GM15510 (cell line): Measurements from ENCODE around the gene TNFSF13.

Experiments
- POLR2A ChIP-seq: IDR thresholded peaks from 3 replicates; pipeline ENCODE4 v1.6.1; 2011; ENCODE audit warnings: borderline replicate concordance; ENCODE audit not compliant: insufficient read length; ENCODE audit errors: extremely low read depth

TNFSF13 gene

GRCh38 chr17:7558544-7559319 lies at the start of gene TNFSF13:
TSS of gene TNFSF13 (plus strand) at chr17:7558750. CDS start at chr17:7559040, 290 bp downstream.
- TF ChIP-seq POLR2A: no peak

GRCh38 chr17:7508846-7509245 lies 49.7 kb upstream of the TNFSF13 start:
- TF ChIP-seq POLR2A: no peak

GRCh38 chr17:7509937-7510336 lies 48.6 kb upstream of the TNFSF13 start:
- TF ChIP-seq POLR2A: no peak

- TF ChIP-seq POLR2A: no peak
Measured at GRCh38 chr17:7511108-7511507, 47.4 kb upstream of the TNFSF13 start.

- no peak for TF ChIP-seq POLR2A
Measured at GRCh38 chr17:7512105-7512504, 46.4 kb upstream of the TNFSF13 start.

- no peak for TF ChIP-seq POLR2A
Measured at GRCh38 chr17:7512824-7513540, 45.6 kb upstream of the TNFSF13 start.

GRCh38 chr17:7513850-7514419 lies 44.6 kb upstream of the TNFSF13 start:
- TF ChIP-seq POLR2A: no peak

- TF ChIP-seq POLR2A: no peak
Measured at GRCh38 chr17:7515911-7516610, 42.5 kb upstream of the TNFSF13 start.

- TF ChIP-seq POLR2A: no peak
Measured at GRCh38 chr17:7523033-7523432, 35.5 kb upstream of the TNFSF13 start.

- no peak for TF ChIP-seq POLR2A
Measured at GRCh38 chr17:7528842-7529241, 29.7 kb upstream of the TNFSF13 start.

GRCh38 chr17:7530023-7530900 lies 28.3 kb upstream of the TNFSF13 start:
- TF ChIP-seq POLR2A: no peak

- no peak for TF ChIP-seq POLR2A
Measured at GRCh38 chr17:7538050-7538449, 20.5 kb upstream of the TNFSF13 start.

GRCh38 chr17:7538891-7539545 lies 19.5 kb upstream of the TNFSF13 start:
- TF ChIP-seq POLR2A: no peak
